Measurements from ENCODE around the gene SCO1.
"Not testable (repeated sequence)": the region's sequence is repeated elsewhere in the genome, so short reads cannot be mapped to it uniquely, and the experiment has no call there.

The SCO1 gene

DNA sequence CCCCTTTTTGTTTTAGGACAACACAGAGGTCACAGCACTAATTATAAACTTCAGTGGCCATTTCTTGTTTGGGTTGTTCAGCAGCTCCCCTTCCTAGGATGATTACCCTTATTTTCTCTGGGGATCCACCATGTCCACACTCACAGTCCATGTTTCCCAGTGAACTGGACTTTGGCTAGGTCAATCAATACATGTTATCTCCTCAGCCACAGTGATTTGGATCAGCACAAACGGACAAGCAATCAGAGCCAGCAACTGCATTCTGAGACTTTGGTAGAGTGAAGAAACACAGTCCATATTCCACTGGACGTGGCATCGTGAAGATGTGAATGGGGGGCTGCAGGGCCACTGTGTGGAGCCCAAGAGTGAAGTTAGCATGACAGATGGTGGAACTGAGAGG is 27.9 kb upstream of the SCO1 start:
- DNase-seq, result no peak

- no peak for DNase-seq
Observed at GRCh38 chr17:10724546-10725195, 27.3 kb upstream of the SCO1 start.

DNA sequence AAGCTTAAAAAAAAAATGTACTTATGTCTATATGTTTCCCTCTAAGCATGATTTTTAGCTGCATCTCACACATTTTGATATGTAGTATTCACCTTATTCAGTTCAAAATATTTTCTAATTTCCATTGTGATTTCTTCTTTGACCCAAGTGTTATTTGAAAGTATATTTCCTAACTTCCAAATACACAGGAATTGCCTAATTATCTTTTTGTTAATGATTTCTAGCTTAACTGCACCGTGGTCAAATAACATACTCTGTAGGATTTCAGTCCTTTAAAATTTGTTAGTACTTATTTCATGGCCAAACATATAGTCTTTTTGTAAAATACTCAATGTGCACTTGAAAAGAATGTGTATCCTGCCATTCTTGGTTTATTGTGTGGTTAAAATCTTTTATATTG is 21.2 kb upstream of the SCO1 start:
- no peak for DNase-seq

DNA sequence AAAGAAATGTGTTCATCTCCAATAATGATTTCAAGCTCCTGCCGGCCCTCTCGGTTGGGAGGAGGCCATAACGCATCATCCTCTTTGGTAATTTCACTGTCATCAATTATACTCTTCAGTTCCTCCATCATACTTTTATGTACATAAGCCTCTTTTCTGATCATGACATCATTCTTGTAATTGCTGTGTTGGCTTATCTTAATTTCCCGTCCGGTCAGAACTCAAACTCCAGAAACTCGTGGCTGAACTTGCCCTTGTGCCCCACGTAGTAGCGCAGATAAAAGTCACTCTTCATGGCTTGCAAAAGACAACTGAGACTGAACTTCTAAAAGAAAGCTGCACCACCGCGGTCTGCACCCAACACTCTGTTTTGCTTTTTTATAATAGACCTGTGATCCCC is 18.9 kb upstream of the SCO1 start:
- no peak for DNase-seq

DNA sequence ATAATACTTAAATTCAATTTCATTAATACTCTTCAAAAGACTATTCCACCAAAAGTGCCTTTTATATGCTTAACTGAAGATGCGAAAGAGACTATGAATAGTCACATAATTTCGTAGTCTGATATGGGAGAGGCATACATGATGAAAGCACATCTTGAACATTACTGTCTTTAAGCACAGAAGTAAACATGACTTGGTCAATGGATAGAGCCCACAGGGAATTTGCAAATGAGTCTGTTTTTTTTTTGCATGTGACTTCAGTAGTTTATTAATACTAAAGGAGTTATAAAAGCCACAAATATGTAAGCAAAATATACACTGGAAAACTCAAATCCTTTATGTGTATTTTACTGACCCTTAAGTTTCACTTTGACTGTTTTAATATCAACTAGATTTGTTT is 16.0 kb upstream of the SCO1 start:
- DNase-seq, result no peak

GRCh38 chr17:10705727-10706126 is 8.4 kb upstream of the SCO1 start:
- no peak for DNase-seq

- no peak for DNase-seq
Observed at GRCh38 chr17:10702574-10702973, 5.2 kb upstream of the SCO1 start.

DNA sequence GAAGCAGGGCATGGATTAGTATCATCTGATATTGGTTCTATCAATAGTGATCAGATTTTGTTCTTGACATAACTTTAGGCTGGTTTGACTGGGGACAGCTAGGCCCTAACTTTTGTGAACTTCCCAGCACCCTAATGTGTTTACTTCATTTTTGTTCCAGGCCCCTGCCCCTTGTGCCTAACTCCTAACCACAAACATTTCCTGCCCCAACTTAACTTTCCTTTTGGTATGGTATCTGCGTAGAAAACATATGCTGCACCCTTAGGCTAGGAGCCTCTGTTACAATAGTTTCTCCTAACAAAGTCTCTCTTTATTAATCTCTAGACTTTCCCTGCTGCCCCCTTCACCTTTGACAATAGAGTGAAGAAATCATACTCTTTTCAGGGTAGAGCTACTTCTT is 2.5 kb upstream of the SCO1 start:
- no peak for DNase-seq

GRCh38 chr17:10698096-10698818 is 924 bp upstream of the SCO1 start:
- peak; percentile 31 for DNase-seq

DNA sequence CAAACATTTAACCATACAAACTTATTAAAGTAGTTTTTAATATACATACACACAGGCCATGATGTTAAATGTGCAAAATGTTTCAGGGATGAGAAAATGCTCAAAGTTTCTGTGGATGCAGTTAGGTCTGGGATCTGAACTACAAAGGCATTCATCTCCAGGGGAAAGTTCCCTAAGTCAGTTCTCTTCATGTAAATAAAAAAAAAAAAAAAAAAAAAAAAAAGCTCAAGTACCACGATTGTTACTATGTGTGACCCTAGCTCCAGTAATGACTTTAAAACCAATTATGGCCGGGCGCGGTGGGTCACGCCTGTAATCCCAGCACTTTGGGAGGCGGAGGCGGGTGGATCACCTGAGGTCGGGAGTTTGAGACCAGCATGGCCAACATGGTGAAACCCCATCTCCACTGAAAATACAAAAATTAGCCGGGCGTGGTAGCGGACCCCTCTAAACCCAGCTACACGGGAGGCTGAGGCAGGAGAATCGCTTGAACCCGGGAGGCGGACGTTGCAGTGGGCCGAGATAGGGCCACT is 1.4 kb downstream of the SCO1 start:
- not testable (repeated sequence) for DNase-seq

GRCh38 chr17:10687499-10687898 is 9.8 kb downstream of the SCO1 start:
- no peak for DNase-seq

DNA sequence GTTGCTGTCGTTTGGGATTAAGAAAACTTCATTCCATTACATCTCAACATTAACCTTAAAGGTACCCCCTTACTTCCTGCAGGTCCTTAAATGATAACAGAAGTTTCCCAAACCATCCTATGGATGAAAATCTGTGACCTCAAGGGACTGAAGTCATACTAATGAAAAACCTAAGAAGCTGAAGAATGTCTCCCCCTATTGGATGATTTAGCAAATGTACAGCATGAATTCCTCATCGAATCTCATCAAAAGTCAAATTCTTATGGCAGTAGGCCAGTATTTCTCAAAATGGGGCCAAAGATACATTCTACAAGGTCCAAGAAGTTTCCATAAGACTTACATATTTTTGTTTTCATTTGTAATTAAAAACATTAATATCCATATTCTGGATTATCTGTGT is 13.5 kb downstream of the SCO1 start:
- peak; percentile 54 for DNase-seq

DNA sequence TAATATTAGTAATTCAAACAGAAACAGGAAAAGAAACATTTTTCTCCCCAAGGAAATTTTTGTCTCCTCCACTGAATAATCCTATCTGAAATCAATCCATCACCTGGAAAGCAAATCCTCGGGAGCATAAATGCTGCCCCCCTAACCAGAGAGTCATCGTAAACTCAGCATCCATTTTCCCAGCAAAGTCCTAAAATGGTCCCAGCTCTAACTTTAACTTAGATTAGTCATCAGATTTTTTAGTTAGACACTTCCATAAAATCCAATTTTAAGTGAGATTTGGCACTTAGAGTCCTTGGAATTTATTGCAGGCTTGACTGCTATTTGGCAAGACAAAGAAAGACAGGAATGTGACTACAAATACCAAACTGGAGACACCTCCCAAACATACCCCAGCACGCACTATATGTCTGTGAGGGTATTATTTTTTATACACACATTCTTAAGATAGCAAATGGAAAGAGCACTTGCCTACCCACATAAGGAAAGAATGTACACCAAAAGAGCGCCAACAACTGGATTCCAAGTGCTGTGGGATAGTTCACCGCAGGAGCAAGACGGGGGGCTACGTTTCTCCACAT is 15.4 kb downstream of the SCO1 start:
- peak; percentile 90 for DNase-seq

DNA sequence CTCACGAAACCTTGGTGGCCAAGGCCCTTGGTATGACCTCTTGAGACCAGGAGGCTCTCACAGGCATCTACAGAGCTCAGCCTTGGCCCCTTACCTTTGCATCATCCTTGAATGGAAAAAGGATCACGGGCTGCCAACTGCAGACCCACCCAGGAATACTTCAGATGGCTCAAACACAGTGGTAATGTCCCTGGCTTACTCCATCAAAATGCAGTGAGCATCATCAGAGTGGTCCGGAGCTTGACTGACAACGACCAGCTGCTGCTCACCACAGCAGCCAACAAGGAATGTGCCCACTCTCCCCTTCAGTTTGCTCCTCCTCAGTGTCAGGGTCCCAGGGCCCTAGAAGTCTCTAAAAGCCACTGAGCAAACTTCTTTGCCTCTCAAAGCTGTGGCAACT is 22.6 kb downstream of the SCO1 start:
- DNase-seq, result no peak

DNA sequence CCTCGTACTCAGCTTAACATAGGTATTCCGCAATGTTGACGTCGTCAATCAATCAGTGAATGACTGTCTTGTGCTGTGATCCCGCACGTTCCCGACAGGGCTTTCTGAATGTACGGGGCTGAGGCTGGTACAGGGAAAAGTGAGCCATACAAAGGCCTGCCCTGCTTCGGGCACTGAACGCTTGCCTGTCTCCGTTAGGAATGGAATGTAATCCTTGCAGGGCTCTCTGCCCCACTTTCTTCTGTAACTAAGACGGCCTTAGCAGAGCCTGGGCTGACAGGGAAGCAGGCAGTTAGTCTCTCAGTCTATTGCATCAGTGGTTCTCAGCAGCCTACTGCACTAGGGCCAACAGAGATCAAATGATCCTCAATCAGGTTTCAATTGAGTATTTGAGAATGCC is 24.0 kb downstream of the SCO1 start:
- peak; percentile 3 for DNase-seq

DNA sequence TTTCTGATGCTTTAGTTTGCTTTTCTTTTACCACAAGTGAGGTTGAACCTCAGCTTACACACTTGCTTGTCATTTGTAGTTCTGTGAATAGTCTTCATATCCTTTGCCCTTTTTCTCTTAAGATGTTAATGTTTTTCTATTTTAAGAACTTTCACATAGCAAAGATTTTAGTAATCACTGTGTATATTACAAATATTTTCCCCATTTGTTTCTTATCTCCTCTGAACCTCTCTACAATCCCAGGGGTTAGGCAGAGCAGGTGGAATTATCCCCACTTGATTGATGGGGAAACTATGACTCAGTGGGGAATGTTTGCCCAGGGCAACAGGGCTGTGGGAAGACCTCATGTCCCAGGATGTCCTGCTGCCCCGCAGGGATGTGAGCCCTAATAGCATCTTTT is 28.6 kb downstream of the SCO1 start:
- peak; percentile 76 for DNase-seq

DNA sequence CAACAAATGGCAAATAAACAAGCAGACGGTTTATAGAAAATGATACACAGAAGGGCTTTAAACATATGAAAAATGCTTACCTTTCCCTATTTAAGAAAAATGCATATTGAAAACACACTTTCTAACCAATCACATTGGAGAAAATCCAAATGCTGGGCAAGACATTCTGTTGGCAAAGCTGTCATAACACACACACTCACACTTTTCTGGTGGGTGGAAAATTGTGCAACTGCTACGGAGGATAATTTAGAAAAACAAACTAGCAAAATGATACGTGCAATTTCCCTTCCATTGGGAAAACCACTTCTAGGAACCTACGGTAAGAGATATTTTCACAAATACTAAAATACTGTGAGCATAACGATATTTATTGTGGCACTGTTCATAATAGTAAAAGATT is 30.4 kb downstream of the SCO1 start:
- no peak for DNase-seq

- DNase-seq, result no peak
Observed at GRCh38 chr17:10664571-10664970, 32.8 kb downstream of the SCO1 start.

- DNase-seq, result no peak
Observed at GRCh38 chr17:10663231-10663630, 34.1 kb downstream of the SCO1 start.

- no peak for DNase-seq
Observed at GRCh38 chr17:10661437-10661836, 35.9 kb downstream of the SCO1 start.

DNA sequence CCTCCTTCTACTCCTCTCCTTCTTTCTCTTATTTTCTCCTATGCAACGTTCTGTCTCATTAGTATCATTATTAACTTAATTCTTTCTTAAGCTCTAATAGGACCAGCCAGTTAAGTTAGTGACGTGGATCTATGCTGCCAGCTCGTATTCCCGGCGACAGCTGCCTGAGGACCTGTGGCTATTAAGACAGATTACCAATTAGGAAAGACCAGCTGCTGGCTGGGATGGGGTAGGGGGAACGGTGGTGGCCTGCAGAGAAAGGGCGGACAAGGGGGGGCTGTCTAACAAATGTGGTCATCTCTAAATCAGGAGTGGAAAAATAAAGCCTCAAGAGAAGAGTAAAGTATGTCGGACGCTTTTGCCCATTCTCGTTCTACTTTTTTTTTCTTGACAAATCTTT is 39.5 kb downstream of the SCO1 start:
- no peak for DNase-seq

DNA sequence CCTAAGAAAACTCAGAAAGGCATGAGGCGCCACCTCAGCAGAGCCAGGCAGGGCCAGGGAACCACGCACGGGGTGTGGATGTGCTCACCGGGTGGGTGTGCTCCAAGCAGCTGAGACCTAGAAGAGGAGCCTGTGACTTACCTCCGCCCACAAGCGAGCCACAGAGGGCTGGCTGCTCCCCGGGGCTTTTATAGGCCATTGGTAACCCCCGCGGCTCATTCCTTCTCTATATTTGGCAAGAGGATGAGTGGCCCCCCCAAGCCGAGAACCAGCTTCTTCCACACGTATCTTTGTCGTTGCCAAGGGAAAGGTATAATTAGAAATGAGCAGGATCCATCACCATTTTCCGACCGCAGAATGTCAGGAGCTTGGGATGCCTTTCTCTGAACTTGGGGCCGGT is 40.2 kb downstream of the SCO1 start, which contains the start of gene MYH3:
MYH3 (minus strand) TSS at position 162 of the 400 bp plus-strand sequence. CDS start 2,245 bp downstream, outside the sequence.
- no peak for DNase-seq

GRCh38 chr17:10653987-10654386 is 43.3 kb downstream of the SCO1 start:
- DNase-seq, result no peak

Measured in fibroblast of skin of back (primary cell).